GM12892 (cell line): ENCODE data around the gene RAPGEF1.

Source experiments
- POLR2AphosphoS5 ChIP-seq: IDR thresholded peaks from 2 replicates; pipeline ENCODE4 v1.6.1; 2011; ENCODE audit warnings: low read depth, low read length, control low read depth
- TAF1 ChIP-seq: IDR thresholded peaks from 2 replicates; pipeline ENCODE4 v1.6.1; 2011; ENCODE audit warnings: low read depth, mild to moderate bottlenecking, control low read depth, low read length, borderline replicate concordance

- TF ChIP-seq TAF1 (no peak), POLR2AphosphoS5 (no peak)
These were observed 177.6 kb downstream of the RAPGEF1 start for GRCh38 chr9:131562032-131562959.
